ENCODE results near the gene FAM114A2. TPM values are rescaled to one million over a fixed set of nuclear protein-coding genes. Genes with fewer than 3 reads are reported as not detected.

FAM114A2 gene
- polyA plus RNA-seq, 1 of the 3 experiments (the other 2 are of a cell fraction): 9.0 TPM

DNA sequence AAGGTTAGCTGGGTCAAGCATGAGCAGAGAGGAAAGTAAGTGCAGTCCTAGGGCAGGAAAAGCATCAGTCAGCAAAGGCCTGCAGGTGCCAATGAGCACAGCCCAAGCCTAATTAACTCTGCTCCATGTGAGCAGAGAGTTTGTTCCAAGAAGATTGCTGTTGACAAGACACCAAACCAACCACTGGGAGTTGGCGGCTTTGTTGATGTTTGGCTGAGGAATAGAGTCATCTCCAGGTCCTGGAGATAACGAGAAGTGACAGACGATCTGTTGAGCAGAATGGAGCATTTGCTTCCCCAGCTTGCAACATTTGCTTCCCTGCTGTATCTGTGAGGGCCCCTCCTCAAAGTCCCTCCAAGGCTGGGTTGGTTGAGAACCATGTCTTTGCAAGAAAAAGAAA, 68.2 kb downstream of the FAM114A2 start:
- ChIA-PET POLR2A (no interaction called here), CTCF (no interaction called here)
- WGBS (ENCODE audit: low lambda C conversion rate): 70% methylated on average over 3 of the region's 3 CpGs
- DNase-seq: no peak
- Histone ChIP-seq H3K4me2 (no peak overlapping the region), H3K36me3 (replicated peaks in 1 of 2; ENCODE audit: control insufficient read depth in 1 of 2, insufficient read depth in 2 of 2, low read length in 1 of 2) (no peaks in the 10 kb centered on the region), H3K9ac (no peak overlapping the region), H3F3A (replicated peaks; ENCODE audit: insufficient read depth) (no peaks in the 10 kb centered on the region), H3K4me1 (ENCODE audit: control insufficient read depth in 1 of 2, insufficient read depth in 2 of 2, low read depth in 1 of 2, low read length in 1 of 2) (no peaks in the 10 kb centered on the region), H3K4me3 (ENCODE audit: low read depth in 2 of 2, low read length in 1 of 2) (no peak overlapping the region), H3K9me3 (no peaks in the 10 kb centered on the region), H3K27ac (ENCODE audit: low read depth in 2 of 2, low read length in 1 of 2) (no peak overlapping the region), H3K79me2 (ENCODE audit: insufficient read depth) (no peaks in the 10 kb centered on the region), H3K27me3 (ENCODE audit: insufficient read depth) (no peaks in the 10 kb centered on the region), H2AFZ (ENCODE audit: low read depth) (no peak overlapping the region), H4K20me1 (ENCODE audit: insufficient read depth) (no peaks in the 10 kb centered on the region), H3K9me2 (no peaks in the 10 kb centered on the region)
- TF ChIP-seq, protein P1, sequence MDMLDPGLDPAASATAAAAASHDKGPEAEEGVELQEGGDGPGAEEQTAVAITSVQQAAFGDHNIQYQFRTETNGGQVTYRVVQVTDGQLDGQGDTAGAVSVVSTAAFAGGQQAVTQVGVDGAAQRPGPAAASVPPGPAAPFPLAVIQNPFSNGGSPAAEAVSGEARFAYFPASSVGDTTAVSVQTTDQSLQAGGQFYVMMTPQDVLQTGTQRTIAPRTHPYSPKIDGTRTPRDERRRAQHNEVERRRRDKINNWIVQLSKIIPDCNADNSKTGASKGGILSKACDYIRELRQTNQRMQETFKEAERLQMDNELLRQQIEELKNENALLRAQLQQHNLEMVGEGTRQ (IDR thresholded peaks at IDR 0.05; ENCODE audit: borderline replicate concordance, low read depth, low read length): no peak
- TF ChIP-seq YY1 (IDR thresholded peaks at IDR 0.05; ENCODE audit: low read depth) (no peak), RCOR1 (IDR thresholded peaks at IDR 0.05; ENCODE audit: low read length) (no peak), CHD2 (IDR thresholded peaks at IDR 0.05; ENCODE audit: low read length, partially characterized antibody) (no peak), EZH2phosphoT487 (IDR thresholded peaks at IDR 0.05; ENCODE audit: borderline replicate concordance, low read depth) (no peak), RAD21 (IDR thresholded peaks at IDR 0.05; ENCODE audit: low read length) (no peak), NRF1 (IDR thresholded peaks at IDR 0.05; ENCODE audit: low read depth, low read length) (no peak), RXRA (IDR thresholded peaks at IDR 0.05; ENCODE audit: borderline replicate concordance, low read depth) (no peak), FOXJ3 (CRISPR knock-in tag; IDR thresholded peaks at IDR 0.05) (no peak), SMC3 (IDR thresholded peaks at IDR 0.05; ENCODE audit: low read depth, low read length) (no peak), MEF2A (IDR thresholded peaks at IDR 0.05; ENCODE audit: borderline replicate concordance, low read depth) (no peak), FOSL2 (IDR thresholded peaks at IDR 0.05; ENCODE audit: borderline replicate concordance, low read depth) (no peak), MXI1 (IDR thresholded peaks at IDR 0.05; ENCODE audit: low read depth, low read length) (no peak)
- TF ChIP-seq, protein P2, sequence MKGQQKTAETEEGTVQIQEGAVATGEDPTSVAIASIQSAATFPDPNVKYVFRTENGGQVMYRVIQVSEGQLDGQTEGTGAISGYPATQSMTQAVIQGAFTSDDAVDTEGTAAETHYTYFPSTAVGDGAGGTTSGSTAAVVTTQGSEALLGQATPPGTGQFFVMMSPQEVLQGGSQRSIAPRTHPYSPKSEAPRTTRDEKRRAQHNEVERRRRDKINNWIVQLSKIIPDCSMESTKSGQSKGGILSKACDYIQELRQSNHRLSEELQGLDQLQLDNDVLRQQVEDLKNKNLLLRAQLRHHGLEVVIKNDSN (IDR thresholded peaks at IDR 0.05; ENCODE audit: borderline replicate concordance, low read depth): no peak
- TF ChIP-seq, protein P3, sequence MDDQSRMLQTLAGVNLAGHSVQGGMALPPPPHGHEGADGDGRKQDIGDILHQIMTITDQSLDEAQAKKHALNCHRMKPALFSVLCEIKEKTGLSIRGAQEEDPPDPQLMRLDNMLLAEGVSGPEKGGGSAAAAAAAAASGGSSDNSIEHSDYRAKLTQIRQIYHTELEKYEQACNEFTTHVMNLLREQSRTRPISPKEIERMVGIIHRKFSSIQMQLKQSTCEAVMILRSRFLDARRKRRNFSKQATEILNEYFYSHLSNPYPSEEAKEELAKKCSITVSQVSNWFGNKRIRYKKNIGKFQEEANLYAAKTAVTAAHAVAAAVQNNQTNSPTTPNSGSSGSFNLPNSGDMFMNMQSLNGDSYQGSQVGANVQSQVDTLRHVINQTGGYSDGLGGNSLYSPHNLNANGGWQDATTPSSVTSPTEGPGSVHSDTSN (IDR thresholded peaks at IDR 0.05): no peak
- TF ChIP-seq, protein P4, sequence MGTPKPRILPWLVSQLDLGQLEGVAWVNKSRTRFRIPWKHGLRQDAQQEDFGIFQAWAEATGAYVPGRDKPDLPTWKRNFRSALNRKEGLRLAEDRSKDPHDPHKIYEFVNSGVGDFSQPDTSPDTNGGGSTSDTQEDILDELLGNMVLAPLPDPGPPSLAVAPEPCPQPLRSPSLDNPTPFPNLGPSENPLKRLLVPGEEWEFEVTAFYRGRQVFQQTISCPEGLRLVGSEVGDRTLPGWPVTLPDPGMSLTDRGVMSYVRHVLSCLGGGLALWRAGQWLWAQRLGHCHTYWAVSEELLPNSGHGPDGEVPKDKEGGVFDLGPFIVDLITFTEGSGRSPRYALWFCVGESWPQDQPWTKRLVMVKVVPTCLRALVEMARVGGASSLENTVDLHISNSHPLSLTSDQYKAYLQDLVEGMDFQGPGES (IDR thresholded peaks at IDR 0.05; ENCODE audit: low read depth, low read length): no peak
- TF ChIP-seq, protein P5, sequence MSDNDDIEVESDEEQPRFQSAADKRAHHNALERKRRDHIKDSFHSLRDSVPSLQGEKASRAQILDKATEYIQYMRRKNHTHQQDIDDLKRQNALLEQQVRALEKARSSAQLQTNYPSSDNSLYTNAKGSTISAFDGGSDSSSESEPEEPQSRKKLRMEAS (IDR thresholded peaks at IDR 0.05; ENCODE audit: low read depth): no peak

Data from SK-N-SH (cell line).